NCI-H187 (cell line): ENCODE measurements around the gene ARHGAP8.
"Not testable (repeated sequence)": the region's sequence is repeated elsewhere in the genome, so short reads cannot be mapped to it uniquely, and the experiment has no call there.

Experiments used
- DNase-seq, 2 experiments: peaks; one replicate each; lab custom pipeline; 2025; lab: John Stamatoyannopoulos, UW

The ARHGAP8 gene

DNA sequence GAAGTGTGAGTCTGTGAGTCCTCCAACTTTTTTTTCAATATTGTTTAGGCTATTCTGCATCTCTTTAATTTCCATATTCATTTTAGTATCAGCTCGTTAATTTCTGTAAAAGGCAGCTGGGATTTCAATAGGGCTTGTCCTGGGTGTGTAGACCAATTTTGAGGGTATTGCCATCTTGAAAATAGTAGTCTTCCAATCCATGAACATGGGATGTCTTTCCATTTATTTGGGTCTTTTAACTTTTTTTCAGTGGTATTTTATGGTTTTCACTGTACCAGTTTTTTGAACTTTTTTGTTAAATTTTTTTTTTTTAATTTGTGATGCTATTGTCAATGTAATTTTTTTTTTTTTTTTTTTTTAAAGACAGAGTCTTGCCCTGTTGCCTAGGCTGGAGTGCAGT is 79.5 kb downstream of the ARHGAP8 start:
- DNase-seq = no peak

DNA sequence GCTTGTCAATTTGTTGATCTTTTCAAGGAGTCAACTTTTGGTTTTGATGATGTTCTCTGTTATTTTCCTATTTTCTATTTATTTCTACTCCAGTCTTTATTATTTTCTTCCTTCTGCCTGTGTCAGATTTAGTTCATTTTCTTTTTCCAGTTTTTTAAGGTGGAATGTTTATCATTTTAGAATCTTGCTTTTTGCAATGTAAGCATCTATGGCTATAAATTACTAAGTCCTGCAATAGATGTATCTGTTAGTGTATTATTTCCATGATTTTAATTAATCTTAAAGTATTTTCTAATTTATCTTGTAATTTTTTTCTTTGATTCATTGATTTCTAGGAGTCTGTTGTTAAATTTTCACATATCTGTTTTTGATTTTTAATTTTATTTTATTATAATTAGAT is 81.7 kb downstream of the ARHGAP8 start:
- no peak for DNase-seq

DNA sequence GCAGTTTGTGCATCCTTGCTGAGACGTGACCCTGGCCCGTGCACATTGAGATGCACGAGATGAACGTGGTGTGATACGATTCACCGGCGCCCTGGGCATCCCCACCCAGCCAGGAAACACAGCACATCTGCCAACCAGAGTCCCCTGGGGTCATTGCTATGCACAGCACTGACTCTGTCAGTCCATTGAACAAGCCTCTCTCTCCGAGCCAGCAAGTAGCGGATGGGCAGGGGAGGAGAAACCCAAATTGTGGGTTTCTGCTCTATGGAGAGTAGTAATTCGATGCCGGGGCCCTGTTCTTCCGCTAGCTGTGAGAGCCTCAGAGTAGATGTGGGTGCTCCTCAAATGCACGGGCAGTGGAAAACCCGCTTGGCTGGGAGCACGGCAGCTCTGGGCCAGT is 85.1 kb downstream of the ARHGAP8 start:
- no peak for DNase-seq

DNA sequence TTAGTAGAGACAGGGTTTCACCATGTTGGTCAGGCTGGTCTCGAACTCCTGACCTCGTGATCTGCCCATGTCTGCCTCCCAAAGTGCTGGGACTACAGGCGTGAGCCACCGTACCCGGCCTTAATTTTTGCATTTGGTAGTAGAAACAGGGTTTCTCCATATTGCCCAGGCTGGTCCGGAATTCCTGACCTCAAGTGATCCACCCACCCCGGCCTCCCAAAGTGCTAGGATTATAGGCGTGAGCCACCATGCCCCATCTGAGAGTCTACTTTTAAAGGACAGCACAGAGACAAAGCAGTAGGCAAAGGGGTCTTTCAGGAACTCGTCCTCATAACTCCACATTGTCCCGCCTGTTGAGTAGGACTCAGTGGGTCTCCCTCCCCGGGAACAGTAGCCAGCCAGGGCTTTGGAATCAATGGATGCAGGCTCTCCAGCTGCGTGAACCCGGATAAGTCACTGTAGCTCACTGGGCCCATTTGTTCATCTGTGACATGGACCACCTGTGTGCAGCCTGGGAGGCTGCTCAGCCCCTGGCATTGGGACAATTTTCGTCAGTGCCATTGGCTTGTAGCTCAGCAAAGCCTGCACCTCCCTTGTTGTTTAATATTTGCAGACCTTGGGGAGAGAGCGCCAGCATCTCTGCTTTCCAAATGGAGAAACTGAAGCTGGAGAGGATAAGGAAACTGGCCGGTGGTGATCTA is 86.1 kb downstream of the ARHGAP8 start:
- no peak for DNase-seq

DNA sequence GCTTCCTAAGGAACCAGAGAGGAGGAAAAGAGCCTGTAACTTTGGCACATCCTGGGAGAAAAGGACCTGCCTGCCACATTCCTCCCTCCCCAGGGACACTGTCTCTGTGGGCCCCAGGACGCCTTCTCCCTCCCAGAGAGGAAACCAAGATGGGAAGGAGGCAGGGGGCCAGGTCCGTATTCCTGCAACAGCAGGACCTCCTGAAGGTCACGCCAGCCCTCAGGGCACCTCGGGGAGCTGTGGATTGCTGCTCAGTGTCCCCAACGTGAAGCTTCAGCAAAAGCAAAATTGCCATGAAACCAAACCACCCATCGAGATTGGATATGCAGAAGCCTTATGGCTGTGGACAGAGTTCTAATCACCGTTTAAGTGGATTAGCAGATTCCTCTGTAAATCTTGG is 86.7 kb downstream of the ARHGAP8 start:
- no peak for DNase-seq

DNA sequence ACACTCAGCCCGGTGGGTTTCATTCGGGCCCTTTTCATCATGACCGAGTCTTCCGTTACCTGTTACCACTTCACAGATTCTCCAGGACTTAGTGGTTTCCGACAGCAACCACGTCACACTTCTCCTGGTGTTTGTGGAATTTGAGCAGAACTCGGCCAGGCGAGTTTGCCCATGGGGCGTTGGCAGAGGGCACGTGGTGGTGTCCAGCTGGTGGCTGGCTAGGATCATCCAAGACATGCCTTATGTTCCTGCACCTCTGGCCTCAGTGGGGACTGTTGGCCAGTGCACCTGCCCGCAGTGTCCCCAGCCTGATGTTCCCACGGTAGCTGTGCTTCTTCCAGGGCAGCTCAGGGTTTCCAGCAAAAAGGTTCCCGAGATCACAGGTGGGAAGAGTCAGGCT is 87.3 kb downstream of the ARHGAP8 start:
- DNase-seq = no peak

DNA sequence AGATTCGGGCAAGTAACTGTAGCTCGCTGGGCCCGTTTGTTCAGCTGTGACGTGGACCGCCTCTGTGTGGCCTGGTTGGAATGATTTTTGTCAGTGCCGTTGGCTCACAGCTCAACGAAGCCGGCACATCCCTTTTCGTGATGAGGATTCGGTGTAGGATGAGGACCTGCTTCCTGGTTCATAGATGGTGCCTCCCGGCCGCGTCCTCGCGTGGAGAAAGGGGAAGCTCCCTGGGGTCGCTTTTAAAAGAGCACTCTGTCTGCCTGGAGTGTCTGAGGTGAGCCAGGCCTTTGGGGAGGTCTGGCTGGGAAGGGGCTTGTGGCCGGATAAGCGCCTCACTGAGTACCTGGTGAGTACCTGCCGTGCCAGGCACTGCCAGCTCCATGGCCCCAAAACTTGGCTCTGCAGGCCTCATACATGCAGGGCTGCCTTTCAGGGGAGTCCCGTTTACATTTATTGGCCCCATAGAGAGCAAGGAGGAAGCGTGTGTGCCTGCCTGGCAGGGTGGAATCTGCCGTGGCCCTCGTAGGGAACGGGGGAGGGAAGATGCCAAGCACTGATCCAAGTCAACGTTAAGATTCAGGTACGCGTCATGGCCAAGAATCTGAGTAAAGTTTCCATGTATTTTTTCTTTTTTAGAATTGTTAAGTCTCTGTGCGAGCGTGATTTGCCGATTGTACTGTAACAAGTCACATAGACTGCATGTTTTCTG is 88.4 kb downstream of the ARHGAP8 start:
- DNase-seq = no peak

DNA sequence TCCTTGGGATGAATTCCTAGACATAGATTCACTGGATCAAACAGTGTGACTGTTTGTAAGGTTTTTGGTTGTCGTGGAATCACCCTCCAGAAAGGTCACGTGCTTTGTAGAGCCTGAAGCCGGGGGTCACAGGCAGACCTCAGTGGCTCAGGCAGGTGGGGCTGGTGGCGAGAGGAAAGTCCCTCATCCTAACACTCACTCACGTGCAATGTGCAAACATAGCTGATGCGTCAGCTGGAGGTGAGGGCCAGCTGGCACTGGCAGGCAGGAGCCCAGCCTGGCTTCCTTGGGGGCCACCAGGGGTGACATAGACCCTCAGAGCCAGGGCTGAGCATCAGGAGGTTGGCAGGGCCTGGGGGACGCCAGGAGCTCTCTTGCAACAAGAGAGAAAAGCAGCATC is 90.0 kb downstream of the ARHGAP8 start:
- DNase-seq = no peak

DNA sequence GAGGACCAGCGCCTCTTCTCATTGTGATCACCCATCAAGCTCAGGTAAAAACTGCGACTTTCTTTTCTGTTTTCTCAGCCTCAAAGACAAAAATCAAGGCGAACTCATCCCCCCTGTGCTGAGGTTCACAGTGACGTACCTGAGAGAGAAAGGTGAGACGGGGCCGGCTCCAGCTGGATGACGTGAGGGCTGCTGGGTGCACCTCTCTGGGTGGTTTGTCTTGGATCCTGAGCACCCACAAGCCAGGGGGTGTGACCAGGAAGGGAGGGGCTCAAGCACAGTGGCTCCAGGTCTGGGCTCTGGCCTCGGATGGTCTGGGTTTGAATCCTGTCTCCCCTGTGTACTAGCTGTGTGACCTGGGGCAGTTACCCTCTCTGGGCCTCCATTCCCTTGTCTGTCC is 92.8 kb downstream of the ARHGAP8 start:
- DNase-seq = no peak

DNA sequence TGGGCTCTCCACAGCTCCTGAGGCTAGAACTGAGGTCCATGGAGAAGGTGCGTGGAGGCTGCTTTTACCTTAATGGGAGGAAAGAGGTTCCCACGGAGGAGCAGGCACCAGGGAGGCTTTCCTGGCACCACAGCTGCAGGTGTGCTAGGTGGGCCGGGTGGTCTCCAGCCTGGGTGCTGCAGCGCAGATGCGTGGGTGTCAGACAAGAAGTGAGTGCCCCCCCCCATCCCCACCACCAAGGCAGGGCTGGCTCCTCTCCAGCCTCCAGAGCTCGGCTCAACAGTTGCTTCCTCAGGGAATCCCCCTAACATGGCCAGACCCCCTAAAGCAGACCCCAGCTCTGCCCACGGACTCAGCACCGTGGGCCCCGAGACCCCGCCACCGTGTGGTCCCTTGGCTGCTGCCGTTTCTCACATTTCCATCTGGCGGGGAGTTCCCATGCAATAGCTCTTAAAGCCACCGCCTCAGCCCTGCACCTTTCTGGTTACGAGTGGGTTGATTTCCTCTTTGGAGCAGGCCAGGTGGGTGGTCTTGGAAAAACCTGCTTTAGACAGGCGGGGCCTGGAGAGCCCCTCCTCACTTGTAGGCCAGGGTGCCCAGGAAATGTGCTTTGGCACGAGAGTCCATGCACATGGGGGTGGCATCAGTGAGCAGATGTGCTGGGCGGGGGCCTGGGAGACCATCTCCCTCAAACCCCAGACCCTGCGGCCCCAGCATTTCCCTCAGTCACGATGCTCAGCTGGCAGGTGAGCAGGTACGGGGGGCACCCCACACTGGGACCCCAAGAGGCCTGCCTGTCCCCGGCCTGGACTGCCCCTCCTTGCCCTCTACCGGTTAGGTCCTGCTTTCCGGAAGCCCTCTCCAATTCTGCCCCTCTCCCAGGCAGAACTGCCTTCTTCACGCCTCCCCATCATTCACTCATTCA is 93.7 kb downstream of the ARHGAP8 start:
- DNase-seq = no peak

DNA sequence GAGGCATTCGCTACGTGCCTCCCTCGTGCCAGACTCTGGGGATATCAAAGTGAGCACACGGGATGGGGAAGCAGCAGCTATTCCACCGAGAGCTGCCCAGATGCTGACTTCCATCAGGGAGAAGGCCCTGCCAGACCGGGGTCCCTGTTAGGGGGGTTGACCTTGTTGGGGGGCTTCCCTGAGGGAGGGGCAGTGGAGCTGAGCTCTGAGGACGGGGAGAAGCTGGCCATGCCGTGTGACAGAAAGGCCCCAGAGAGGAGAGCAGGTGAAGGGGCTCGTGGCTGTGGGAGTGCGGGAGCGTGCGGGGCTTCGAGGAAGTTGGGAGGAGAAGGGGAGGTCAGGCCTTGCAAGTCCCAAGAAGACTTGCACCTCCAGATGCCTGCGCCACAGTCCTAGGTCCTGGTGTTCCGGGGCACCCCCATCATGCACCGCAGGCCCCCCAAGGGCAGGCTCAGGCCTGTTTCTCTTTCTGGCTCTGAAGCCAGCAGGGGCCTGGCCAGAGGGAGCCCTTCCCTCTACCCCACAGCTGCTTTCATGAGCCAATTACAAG is 94.4 kb downstream of the ARHGAP8 start:
- DNase-seq = no peak

DNA sequence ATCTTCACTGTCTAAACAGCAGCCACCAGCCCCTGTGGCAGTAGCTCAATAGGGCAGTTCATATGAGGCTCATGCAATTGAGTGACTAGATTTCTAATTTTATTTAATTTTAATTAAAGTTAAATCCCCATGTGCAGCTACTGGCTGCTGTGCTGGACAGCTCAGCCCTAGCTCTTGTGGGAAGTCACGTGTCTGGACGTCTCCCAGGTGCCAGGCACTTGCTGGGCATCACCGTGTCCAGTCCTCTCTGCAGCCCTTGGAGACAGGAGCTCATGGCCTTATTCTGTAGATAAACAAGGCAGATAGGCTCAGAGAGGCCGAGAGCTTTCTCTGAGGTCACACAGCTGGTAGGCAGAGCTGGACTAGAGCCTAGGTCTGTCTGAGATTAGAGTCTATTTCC is 95.0 kb downstream of the ARHGAP8 start:
- DNase-seq = no peak

DNA sequence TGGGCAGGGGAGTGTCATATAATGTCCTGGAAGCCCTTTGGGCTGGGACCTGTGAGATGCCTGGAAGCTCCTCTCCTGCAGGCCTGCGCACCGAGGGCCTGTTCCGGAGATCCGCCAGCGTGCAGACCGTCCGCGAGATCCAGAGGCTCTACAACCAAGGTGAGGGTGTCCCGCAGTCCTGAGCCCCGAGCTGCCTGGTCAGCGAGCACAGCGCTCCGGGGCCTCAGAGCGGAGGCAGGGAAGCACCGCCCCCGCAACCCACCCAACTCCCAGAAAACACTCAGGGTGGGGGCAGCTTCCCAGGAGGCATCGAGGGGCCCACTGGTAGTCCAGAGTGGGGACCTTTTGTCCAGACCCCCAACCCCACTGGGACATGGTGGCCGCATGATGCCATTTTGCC is 95.5 kb downstream of the ARHGAP8 start:
- no peak for DNase-seq

DNA sequence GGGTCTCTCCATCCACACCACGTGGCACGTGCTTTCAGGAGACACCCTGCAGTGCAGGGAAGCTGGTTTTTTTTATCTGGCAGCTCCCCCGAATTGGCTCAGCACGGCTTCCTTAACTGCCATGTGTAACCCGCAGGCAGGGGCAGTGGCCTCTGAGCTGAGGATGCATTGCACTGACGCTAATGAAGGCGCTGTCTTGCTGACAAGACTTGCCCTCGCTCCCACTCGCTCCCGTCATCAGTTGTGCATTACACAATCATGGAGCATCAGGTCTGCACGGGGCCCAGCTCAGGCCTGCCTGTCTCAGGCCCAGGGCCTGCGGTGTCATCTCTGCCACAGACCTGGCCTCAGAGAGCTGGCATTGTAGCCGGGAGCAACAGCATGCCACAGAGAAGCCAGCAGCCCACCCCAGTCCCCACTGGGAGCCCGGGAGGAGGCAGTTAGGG is 95.9 kb downstream of the ARHGAP8 start:
- DNase-seq = no peak

DNA sequence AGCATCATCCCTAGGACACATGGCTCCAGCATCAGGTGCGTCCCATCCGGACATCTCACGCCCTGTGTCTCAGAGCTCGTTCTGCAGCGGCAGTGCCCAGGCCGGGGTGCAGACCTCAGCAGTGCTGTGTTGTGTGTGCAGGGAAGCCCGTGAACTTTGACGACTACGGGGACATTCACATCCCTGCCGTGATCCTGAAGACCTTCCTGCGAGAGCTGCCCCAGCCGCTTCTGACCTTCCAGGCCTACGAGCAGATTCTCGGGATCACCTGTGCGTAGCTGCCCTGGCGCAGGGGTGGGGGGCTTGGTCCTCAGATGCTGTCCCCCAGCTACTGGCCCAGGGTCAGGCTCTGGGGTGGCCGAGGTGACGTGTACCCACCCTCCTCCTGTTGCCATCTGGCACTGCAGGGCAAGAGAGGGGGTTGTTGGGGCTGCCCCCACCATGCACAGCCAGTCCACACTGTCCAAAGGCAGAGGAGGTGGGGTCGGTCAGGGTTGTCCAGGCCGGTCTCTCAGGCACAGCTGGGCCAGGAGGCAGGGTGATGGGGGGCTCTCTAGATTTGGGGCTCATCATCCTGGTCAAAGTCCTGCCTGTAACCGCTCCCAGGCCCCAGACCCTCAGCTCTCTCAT is 96.5 kb downstream of the ARHGAP8 start:
- no peak for DNase-seq

DNA sequence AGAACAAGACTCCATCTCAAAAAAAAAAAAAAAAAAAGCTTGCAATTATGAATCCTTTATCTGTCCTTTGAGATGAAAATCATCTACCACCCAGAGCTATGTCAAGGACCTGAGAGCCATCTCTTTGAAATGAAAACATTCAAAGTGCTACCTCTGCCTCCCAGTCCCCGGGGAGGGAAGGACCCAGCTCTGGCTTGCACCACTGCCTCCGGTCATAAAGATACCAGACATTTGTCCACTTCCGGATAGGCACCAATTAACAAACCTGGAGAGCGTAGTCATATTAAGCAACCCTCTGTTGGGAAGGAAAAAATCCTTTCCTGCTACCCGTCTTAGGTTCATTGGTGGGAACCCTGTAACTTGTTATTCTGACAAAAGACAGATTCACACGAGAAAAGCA is 98.6 kb downstream of the ARHGAP8 start:
- DNase-seq = no peak

DNA sequence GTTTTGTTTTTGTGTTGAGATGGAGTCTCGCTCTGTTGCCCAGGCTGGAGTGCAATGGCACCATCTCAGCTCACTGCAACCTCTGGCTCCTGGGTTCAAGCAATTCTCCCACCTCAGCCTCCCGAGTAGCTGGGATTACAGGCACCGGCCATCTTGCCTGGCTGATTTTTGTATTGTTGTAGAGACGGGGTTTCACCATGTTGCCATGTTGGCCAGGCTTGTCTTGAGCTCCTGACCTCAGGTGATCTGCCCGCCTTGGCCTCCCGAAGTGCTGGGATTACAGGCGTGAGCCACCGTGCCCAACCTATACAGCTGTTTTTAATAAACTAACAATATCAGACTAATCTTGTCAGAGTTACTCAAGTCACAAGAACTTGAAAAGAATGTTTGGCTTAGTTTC is 102.3 kb downstream of the ARHGAP8 start:
- not testable (repeated sequence) for DNase-seq

DNA sequence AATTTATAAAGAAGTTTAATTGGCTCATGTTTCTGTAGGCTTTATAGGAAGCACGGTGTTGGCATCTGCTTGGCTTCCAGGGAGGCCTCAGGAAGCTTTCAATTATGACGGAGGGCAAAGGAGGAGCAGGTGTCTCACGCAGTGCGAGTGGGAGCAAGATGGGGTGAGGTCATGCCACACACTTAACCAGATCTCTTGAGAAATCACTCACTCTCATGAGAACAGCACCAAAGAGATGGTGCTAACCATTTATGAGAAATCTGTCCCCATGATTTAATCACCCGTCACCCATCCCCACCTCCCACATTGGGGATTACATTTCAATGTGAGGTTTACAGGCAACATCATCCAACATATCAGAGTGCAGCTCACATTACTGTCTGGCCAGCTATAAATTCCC is 103.5 kb downstream of the ARHGAP8 start:
- no peak for DNase-seq

DNA sequence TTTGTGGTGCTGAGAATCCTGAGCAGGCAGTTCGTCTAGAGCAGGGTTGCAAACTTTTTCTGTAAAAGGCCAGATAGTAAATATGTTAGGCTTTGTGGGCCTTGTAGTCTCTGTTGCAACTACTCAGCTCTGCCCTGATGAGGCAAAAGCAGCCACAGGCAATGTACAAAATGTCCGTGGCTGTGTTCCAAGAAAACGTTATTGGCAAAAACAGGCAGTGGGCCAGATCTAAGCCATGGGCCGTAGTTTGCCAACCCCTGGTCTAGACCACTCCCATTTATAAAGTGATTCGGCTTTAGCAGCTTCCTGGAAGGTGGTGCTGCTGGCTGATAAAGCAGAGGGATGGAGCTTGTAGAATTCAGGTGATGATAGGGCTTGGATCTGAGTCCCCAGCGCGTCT is 106.4 kb downstream of the ARHGAP8 start:
- DNase-seq = not testable (repeated sequence)

DNA sequence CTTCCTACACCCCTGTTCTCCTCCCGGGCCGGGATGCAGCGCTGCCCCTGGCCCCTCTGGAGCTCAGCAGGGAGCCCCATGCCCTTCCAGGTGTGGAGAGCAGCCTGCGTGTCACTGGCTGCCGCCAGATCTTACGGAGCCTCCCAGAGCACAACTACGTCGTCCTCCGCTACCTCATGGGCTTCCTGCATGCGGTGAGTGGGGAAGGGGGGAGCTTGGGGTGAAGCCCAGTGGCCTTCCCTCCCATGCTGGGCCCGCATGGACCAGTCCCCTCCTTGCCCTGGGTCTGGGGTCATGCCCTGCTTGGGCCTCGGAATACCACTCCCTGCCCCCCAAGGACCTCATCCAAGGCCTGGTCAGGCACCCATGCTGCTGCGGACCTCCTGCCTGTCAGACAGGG is 107.3 kb downstream of the ARHGAP8 start:
- no peak for DNase-seq

DNA sequence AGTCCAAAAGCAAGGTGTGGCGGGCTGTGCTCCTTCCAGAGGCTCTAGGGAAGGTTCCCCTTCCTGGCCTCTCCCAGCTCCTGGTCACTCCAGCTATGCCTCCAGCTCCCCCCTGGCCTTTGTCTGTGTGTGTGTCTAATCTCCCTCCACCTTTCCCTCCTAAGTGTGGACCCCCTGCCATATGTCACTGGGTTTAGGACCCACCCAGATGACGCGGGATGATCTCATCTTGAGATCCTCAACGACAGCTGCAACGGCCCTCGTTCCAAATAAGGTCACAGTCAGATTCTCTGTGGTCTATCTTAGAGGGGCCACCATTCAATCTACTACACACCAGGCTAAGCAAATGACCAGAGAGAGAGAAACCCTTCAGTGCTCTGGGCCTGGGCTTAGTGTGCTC is 107.9 kb downstream of the ARHGAP8 start:
- DNase-seq = no peak

DNA sequence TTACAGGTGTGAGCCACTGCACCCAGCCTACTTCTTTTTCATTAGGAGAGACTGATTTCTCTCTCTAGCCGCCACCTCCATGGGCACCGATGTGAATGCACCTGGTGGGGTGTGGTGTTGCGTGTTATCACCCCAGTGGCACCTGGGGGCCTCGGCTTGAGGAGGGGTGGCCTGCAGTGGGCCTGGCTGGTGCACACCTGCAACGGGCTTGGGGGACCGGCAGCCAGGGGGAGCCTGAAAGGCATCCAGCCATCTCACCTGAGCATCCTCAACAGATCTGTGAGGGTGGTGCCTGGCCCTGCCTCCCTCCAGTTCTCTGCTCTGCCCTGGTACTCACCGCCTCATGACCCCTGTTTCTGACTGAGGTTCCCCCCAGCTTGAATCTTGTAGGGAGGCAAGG is 108.9 kb downstream of the ARHGAP8 start:
- DNase-seq = no peak
